Stimulated activated CD8-positive, alpha-beta memory T cell treated with anti-CD3 and anti-CD28 coated beads, Interleukin-7, amount 100 ng/mL, for 24 hours (primary cell): Measurements from ENCODE around the gene PPM1G.
"Not testable (repeated sequence)": the region's sequence is repeated elsewhere in the genome, so short reads cannot be mapped to it uniquely, and the experiment has no call there.

Source experiments
- DNase-seq: peaks from one replicate; pipeline ENCODE4 v3.0.0-alpha.2; 2020; ENCODE audit warnings: low read depth

The PPM1G gene, protein sequence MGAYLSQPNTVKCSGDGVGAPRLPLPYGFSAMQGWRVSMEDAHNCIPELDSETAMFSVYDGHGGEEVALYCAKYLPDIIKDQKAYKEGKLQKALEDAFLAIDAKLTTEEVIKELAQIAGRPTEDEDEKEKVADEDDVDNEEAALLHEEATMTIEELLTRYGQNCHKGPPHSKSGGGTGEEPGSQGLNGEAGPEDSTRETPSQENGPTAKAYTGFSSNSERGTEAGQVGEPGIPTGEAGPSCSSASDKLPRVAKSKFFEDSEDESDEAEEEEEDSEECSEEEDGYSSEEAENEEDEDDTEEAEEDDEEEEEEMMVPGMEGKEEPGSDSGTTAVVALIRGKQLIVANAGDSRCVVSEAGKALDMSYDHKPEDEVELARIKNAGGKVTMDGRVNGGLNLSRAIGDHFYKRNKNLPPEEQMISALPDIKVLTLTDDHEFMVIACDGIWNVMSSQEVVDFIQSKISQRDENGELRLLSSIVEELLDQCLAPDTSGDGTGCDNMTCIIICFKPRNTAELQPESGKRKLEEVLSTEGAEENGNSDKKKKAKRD

DNA sequence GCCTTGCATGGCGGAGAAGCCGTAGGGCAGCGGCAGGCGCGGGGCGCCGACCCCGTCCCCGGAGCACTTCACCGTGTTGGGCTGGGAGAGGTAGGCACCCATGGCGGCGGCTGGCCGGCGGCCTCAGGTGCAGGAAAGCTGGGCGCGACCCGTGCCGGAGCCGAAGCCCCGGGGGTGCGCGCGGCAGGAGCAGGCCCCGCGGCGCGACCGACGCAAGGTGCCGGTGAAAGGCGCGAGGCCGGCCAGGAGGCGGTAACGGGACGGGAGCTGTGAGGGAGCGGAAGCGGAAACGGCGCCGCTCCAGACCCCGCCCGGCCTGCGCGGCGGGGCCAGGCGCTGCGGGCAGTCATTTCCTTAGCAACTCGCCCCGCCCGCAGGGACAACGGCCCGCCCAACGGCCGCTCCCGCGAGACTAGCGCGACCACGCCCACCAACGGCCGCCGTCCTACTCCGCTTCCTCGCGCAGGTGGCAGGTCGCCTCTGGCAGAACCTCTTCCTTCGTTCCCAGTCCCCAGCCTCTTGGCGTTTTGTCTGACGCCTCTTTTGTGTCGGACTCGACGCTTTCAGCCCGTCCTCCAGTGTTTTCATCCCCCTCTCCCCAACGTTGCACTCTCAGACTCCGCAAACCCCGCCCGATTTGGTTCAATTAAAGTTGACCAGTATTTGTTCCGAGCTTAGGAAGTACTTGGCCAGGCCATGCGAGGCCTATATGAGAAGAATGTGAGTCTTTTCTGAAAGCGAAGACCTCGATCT lies at the start of gene PPM1G:
Gene PPM1G, minus strand, starts transcription at position 271 of the 753 bp plus-strand sequence. Its CDS starts 169 bp downstream, at position 102.
- peak; percentile 88 for DNase-seq

DNA sequence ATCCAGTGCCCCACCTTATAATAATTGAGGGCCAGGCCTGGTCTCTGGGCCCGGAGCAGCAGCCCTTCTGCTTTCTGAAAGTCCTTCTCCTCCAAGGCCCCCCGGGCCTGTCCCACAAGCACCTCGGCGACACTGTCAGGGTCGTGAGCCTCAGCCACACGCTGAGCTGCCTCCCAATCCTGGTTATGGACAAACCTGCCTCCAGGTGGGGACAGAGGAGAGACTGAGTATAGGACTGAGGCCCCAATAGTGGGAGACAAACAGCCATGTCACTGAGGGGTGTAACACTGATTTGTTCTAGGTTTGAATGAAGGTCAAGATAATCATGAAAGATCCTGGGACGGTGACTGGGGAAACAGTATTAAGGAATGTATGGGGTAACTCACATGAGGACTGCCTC lies 44.6 kb upstream of the PPM1G start:
- no peak for DNase-seq

DNA sequence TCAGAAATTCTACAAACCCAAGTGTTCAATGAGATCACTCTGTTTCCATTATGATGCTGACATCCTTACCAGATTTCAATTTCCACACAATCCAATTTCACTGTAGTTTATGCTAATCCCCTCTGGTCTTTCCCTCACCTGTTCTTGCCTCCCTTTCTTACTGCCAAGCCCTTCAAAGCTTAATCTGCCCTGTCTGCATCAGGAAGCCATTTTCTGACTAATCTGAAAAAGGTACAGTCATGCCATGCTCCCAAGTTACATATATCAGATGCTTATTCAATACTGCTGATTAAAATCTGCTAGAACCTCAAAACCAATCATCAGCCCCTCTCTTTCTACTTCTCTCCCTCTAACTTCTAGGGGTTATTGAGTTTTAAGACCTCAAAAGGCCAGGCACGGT lies 41.7 kb upstream of the PPM1G start:
- DNase-seq, result no peak

DNA sequence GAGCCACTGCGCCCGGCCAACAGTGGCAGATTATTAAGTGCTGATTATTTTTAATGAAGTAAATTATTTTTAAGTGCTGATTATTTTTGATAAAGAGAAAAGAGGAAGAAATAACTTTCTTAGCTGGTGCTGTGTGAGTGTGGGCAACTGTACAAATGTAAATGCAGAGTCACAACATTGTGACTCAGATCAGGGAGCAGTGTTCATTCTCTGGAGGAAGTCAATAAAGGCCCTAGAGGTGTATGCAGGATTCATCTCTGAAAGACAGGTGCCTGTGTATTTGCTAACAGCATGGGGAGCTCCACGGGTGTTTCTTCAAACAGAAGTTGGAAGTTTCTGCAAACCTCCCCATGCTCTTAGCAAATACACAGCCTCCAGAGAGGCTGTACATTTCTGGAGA lies 39.0 kb upstream of the PPM1G start:
- DNase-seq, result no peak

DNA sequence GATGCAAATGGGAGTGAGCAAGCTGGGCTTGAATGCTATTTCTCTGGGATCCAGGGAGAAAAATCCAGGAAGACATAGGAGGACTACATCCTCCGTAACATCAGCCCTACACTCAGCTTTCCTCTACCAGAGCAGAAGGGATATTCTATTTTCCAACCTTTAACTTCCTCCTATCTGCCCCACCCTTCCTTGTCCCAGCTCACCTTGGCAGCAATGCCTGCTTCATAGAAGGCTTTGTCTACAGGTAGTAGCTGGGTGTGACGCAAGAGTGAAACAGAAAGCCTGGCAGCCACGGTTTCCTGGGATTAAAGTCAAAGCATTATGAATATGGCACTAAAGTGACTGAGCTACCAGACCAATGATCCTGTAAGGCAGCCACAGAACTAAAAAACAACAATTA lies 36.7 kb upstream of the PPM1G start:
- DNase-seq, result no peak

DNA sequence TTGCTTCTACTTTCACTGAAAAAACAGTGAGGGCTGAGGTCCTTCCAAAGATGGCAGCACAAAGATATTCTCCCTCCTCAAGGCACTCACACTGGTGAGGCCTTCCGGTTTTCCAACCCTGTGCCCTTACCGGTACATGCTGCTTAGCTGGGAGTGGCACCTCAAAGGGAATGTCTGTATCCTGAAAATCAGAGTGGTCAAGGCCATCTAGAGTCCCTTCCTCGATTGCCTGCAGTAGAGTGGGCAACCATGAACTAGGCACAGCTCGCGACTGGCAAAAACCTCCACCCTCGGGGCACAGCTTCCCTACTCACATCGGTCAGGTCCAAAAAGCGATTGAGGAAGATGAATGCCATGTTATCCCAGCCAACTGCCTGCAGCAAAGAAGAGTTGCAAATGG lies 36.2 kb upstream of the PPM1G start:
- no peak for DNase-seq

DNA sequence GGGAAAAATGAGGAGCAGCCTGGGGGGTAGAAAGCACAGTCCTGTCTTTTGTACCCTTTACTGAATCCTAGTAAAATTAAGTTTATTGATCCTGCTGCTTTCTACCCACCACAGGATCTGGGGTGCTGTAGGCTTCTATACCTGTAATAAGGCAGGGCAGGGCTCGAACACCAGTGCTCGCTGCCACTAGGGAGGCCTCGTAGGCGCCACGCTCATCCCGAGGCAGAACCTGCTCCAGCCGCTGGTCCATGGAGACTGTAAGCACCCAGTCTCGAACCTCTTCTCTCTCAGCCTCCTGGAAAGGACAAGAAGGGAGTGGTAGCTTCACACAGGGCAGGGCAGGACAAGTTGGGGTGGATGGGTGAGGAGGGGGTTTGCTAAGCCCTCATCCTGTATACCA lies 35.8 kb upstream of the PPM1G start:
- no peak for DNase-seq

DNA sequence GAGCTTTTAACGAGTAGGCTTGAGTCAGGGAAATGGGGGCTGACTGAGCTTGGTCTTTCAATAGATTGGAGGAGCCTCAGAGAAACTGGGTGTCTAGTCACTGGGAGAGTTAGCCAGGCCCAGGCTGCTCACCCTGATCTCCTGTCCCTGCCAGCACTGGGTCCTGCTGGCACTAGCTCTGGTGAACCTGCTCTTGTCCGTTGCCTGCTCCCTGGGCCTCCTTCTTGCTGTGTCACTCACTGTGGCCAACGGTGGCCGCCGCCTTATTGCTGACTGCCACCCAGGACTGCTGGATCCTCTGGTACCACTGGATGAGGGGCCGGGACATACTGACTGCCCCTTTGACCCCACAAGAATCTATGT lies 33.5 kb upstream of the PPM1G start:
- no peak for DNase-seq

DNA sequence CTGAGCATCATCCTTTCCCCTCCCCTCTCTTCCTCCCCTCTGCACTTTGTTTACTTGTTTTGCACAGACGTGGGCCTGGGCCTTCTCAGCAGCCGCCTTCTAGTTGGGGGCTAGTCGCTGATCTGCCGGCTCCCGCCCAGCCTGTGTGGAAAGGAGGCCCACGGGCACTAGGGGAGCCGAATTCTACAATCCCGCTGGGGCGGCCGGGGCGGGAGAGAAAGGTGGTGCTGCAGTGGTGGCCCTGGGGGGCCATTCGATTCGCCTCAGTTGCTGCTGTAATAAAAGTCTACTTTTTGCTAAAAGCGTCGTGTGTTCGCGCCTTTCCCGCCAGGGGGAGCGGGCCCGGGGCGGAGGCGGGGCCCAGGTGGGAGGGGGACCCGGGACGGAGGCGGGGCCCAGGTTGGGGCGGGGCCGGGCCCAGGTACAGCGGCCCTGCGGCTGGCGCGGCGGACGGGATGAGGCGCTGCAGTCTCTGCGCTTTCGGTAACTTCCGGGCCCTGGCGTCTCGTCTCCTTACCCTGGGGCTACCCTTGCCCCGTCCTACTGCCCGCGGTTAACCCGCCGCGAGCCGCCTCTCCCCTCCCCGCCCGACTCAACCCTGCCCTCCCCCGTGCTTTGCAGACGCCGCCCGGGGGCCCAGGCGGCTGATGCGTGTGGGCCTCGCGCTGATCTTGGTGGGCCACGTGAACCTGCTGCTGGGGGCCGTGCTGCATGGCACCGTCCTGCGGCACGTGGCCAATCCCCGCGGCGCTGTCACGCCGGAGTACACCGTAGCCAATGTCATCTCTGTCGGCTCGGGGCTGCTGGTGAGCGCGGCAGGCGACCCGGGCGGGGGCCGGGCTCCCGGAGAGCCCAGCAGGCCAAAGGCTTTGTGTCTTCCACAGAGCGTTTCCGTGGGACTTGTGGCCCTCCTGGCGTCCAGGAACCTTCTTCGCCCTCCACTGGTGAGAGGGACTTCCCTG lies 32.8 kb upstream of the PPM1G start, which contains the start of gene KRTCAP3:
Gene KRTCAP3, plus strand, starts transcription at position 424 of the 962 bp plus-strand sequence. Its CDS starts 32 bp downstream, at position 456.
- DNase-seq, result no peak

DNA sequence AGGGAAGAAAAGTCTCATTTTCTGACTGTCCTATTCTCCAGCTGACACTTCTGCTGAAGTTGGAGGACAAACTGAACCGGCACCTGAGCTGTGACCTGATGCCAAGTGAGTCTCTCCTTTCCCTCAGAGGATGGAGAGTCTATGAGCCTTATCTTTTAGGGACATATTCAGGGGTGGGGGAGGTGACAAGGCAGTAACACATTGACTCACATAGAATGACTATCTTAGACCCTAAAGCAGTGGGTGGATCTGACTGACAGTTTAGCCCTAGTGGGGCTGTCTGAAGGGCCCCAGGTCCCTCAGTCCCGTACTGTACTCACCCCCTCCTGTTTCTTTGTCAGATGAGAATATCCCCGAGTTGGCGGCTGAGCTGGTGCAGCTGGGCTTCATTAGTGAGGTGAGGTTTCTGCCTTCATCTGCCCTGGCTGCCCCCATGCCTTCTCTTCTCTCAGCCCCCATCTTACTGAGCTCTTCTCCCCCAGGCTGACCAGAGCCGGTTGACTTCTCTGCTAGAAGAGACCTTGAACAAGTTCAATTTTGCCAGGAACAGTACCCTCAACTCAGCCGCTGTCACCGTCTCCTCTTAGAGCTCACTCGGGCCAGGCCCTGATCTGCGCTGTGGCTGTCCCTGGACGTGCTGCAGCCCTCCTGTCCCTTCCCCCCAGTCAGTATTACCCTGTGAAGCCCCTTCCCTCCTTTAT lies 32.0 kb upstream of the PPM1G start:
- DNase-seq, result no peak

DNA sequence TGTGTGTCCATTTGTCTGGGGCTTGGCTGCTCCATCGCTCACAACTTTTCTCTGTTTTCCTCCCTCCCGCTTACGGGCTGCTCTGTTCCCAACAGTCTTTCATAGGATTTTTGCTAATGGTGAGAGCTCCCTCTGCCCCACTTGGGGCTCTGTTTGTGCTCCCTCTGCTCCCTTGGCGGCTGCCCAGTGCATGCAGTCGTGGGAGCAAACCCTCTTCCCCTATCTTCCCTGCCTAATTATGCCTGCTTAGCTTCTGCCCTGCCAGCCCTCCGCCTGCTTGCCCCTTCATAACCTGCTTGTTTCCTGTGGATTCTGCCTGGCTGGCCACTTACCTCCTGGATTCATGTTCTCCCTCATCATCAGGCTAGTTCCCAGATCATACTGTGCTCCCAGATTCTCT lies 26.2 kb upstream of the PPM1G start:
- no peak for DNase-seq

DNA sequence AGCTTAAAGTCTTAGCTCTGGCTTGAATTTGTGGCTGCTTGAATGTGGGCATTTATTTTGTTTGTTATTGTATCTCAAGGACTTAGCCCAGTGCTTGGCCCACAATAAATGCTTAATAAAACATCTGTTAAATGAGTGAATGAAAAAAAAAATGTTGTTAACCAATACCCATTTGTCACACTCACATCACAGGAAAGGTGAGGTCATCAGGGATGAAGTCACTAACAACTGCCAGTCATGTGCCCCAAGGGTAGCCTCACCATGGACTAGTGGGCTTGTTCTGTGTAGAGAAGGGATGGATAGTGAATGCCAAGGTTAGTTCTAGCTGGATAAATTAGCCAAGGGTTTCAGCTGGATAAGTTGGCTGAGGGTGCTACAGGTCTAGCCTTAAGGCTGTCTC lies 22.0 kb upstream of the PPM1G start:
- no peak for DNase-seq

DNA sequence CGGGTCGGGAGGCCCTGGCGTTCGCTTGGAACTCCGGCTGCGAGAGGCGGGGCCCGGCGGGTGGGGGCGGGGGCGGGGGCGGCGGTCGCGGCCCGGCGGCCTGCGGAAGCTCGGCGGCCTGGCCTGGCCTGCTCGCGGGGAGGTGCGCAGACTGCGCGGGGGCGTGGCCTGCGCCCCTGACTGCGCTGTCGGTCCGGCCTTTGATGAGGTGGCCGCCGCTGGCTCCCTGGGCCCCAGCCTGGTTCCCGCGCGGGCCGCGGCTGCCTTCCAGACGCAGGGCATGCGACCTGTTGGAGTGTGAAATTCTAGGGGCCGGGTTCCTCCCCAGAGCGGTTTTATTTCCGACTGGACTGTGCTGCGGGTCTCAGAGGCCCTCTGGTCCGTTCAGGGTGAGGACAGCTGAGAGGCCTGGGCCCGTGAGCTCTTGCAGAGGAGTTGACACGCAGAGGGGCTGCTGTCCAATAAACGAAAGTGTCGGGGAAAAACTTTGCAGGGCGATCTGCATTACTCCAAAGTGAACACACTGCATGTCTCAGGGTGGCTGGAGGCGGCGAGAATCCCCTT lies 19.7 kb upstream of the PPM1G start:
- DNase-seq, result peak; percentile 44

DNA sequence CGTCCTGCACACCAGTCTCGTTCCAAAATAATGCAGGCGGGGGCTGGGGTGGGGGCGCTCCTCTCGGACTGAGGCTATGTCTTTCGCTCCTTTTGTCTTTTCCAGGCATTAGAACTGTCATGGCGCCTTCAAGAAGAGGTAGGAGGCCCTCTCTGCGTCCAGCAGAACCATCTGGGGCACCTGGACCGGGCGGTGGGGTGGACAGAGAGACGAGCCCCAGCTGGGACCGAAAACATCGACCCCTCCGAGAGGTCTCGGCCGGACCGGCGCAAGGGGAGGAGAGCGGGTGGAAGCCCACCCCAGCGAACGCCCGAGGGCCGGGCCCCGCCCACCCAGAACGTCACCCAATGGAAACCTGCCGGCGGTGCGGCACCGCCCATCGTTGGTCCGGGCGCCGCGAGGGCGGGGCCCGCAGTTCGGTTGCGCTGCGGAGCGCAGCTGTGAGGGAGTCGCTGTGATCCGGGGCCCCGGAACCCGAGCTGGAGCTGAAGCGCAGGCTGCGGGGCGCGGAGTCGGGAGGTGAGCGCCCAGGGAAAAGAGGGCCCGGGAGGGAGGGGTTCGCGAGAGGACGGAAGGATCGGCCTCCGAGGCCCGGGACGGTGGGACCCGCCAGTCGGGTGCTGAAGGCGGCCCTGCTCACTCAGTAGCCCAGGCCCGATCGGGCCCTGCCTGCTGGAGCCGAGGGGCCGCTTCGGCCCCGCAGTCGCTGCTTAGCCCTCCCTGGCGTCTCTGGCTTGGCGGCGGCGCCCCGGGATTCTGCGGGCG lies 19.0 kb upstream of the PPM1G start, which contains the start of gene NRBP1:
Gene NRBP1, plus strand, starts transcription at position 419 of the 765 bp plus-strand sequence. CDS start 4,643 bp downstream, outside the sequence.
- DNase-seq, result peak; percentile 83

DNA sequence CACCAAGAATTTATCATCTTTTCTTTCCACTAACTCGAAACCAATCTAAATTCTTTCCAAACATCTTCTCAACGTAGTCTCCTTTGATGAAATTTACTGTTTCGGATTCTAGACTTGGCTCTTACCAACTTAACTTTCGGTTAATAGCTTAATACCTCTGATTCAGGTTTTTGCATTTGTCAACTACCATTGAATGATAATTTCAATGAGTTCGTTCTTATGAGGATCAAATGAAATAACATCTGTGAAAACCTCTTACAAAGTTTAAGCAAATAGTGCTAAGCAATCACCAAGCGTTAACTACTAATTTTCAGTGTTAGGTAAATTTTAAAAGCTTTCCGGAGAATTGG lies 18.4 kb upstream of the PPM1G start:
- DNase-seq, result no peak

DNA sequence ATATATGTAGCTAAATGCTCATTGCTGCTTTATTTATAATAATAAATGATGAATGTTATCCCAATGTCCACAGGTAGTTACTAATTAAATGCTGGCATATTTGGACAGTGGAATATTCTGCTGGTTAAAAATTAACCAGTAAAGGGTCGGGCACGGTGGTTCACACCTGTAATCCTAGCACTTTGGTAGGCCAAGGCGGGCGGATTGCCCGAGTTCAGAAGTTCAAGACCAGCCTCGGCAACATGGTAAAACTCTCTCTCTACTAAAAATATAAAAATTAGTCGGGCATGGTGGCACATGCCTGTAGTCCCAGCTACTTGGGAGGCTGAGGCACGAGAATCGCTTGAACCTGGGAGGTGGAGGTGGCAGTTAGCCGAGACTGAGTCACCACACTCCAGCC lies 15.6 kb upstream of the PPM1G start:
- not testable (repeated sequence) for DNase-seq

DNA sequence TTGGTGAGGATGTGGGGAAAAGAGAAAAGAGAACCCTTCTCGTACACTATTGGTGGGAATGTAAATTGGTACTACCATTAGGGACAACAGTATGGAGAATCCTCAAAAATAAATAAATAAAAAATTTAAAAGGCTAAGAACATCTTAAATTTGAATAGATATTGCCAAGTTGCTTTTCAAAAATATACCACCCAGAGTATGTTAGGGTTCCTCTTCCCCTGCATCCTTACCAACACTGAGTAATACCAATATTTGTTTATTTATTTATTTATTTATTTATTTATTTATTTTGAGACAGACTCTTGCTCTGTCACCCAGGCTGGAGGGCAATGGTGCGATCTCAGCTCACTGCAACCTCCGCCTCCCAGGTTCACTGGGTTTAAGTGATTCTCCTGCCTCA lies 13.6 kb upstream of the PPM1G start:
- no peak for DNase-seq

DNA sequence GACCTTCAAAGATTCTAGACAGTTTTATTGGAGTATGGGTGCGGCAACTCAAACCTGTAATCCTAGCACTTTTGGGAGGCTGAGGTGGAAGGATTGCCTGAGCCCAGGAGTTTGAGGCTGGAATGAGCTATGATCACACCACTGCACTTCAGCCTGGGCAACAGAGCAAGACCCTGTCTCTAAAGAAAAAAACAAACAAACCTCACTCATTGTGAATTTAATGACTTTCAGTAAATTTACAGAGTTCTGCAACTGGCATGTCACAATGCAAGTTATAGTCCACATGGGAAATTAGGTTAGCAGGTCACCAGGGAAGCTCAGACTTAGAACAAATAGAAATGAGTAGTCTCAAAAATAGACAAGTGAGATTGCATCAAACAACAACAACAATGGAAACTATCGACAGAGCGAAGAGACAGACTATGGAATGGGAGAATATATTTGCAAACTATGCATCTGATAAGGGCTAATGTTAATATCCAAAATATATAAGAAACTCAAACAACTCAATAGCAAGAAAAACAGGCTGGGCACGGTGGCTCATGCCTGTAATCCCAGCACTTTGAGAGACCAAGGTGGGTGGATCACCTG lies 12.4 kb upstream of the PPM1G start:
- DNase-seq, result no peak

DNA sequence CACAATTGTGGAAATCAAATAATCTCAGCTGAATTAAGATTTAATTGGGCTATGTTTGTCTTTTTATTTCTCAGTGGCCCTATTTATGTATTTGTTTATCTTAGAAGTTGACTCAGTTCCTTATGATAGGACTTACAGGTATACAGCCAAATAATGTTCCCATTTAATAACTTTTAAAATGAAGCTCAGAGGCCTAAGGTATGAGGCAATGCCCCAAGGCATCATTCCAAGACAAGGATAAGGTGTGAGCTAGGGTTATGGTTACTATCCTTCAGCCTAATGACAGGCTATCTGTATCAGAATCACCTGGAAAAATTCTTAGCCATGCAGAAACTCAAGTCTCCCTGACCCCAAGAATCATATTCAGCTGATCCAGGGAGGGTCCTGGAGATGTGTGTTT lies 11.6 kb upstream of the PPM1G start:
- no peak for DNase-seq

DNA sequence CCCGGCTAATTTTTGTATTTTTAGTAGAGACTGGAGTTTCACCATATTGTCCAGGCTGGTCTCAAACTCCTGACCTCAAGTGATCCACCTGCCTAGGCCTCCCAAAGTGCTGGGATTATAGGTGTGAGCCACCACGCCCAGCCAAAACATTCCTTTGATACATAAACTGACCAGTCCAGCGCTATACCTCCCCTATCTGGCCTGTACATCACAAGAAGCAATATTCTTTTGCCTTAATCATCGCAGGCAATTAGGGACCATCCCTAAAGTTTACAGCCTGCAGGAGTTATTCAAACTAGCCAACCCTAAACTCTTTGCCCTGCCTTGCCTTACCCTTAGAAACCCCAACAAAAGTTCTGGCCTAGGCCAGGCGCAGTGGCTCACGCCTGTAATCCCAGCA lies 6.8 kb upstream of the PPM1G start:
- no peak for DNase-seq
